ENCODE data around the gene KXD1.
"Not testable (repeated sequence)": the region's sequence is repeated elsewhere in the genome, so short reads cannot be mapped to it uniquely, and the experiment has no call there.

The KXD1 gene

GRCh38 chr19:18577365-18577914, 19.8 kb downstream of the KXD1 start:
- DNase-seq = no peak

DNA sequence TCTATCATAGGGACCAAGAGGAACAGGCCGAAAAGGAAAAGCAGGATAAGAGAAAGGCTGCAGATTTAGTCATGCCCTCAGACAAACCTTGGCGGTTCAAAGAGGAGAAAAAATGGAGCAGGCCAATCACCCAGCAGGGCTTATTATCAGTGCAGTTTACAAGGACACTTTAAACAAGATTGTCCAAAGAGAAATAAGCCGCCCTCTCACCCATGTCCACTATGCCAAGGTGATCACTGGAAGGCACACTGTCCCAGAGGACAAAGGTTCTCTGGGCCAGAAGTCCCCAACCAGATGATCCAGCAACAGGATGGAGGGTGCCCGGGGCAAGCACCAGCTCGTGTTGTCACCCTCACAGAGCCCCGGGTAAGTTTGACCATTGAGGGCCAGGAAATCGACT, 22.6 kb downstream of the KXD1 start:
- no peak for DNase-seq

- no peak for DNase-seq
These were observed 28.6 kb downstream of the KXD1 start for GRCh38 chr19:18586306-18586705.

DNA sequence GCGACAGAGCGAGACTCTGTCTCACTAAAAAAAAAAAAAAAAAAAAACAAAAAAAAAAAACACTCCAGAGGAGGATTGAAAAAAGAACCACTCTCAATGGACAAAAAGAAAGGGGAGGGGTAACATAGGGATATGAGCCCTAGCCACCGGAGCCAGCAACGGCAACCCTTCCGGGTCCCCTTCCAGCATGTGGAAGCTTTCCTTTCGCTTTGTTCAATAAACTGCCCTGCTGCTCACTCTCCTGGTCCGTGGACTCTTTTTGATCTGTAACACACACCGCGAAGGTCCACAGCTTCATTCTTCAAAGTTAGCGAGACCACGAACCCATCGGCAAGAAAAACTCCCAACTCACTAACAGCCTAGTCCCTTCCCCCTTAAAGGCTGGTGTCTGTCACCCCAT, 29.9 kb downstream of the KXD1 start:
- DNase-seq = no peak

- no peak for DNase-seq
These were observed 30.4 kb downstream of the KXD1 start for GRCh38 chr19:18587962-18588610.

GRCh38 chr19:18588611-18589379, 31.1 kb downstream of the KXD1 start, which contains the start of gene REX1BD:
REX1BD (plus strand) TSS chr19:18588798; CDS start chr19:18588802, 4 bp downstream.
- DNase-seq = peak in 55 of 56 donors; percentile 29 to 89 (median 76)

DNA sequence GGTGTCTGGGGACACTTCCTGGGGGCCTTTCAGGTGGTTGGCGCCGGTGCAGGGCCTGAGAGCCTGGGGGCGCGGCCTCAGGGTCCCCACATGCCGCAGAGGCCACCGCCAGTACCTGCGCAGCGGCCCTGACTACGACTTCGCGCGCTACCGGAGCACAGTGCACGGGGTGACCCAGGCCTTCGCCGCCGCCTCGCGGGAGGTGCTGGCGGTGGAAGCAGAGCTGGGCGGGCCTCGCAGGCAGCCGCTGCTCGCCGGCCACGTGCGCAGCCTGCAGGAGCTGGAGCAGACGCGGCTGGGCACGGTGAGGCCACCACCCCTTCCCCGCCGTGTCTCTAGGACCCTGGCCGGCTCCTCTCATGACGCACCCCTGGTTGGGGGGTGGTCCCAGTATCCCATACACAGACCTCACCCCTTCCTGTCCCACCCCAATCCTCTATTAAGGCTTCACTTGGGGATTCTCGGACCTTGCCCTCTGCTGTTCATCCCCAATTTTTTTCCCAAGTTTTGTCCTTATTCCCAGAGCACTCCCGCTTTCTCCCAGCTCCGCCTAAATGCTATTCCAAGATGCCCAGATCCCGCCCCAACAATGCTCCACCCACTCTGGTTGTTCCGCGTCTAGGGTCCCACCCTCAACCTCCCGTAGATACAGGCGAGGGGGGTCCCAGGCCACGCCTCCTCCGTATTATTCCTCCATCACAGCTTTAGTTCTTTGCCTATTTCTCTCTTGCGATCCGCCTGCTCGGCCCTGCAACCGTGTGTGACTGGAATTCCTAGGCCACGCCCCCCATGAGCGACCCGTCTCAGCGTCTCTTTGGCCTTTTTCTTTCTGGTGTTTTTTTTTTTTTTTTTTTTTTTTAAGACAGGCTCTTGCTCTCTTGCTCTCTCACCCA, 32.0 kb downstream of the KXD1 start:
- peak in 31 of 56 donors; percentile 18 to 67 (median 46) for DNase-seq

- DNase-seq = peak in 54 of 56 donors; percentile 23 to 93 (median 74)
These were observed 32.9 kb downstream of the KXD1 start for GRCh38 chr19:18590273-18591272.

GRCh38 chr19:18591735-18592385, 34.2 kb downstream of the KXD1 start:
- DNase-seq = no peak

DNA sequence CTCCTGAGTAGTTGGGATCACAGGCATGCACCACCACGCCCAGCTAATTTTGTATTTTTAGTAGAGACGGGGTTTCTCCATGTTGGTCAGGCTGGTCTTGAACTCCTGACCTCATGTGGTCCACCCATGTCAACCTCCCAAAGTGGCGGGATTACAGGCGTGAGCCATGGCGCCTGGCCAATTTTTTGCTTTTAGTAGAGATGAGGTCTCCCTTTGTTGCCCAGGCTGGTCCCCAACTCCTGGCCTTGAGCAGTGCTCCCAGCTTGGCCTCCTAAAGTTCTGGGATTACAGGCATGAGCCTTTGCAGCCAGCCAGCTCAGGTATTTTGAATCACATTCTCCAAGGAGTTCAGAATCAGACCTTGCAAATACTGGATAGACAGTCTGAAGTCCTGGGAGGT, 35.1 kb downstream of the KXD1 start:
- not testable (repeated sequence) for DNase-seq

DNA sequence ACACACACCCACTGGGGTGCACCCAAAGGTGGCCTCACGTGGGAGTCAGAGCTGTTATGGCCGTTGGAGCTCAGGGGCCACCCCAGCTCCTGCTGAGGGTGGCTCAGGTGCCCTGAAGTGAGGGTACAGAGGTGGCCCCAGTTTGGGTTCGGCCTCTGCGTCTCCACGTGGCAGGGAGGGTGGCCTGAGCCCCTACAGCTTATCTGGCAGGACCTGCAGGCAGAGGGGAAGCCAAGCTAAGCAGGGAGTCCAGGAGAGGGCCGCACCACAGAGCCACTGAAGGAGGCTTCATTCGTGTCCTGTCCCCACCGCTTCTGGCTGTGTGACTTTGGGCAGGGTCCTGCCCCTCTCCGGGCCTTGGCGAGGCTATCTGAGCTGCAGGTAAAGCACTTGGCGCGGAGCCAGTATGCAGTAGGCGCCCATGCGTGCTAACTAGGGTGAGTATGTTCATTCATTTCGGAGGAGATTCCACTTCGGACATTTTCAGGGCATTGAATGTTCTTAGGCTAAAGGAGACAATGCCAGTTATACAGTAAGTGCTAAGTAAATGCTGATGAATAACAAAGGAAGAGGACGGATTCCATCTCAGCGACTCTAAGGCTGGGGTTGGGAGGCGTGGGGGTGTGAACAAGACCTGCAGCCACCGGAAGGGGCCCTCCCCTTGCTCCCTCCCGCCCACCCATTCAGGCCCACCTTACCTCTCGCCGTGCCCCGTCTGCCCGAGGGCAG, 35.9 kb downstream of the KXD1 start:
- DNase-seq = no peak

- DNase-seq = peak in 42 of 56 donors; percentile 6 to 70 (median 32)
These were observed 36.6 kb downstream of the KXD1 start for GRCh38 chr19:18594096-18594823.

DNA sequence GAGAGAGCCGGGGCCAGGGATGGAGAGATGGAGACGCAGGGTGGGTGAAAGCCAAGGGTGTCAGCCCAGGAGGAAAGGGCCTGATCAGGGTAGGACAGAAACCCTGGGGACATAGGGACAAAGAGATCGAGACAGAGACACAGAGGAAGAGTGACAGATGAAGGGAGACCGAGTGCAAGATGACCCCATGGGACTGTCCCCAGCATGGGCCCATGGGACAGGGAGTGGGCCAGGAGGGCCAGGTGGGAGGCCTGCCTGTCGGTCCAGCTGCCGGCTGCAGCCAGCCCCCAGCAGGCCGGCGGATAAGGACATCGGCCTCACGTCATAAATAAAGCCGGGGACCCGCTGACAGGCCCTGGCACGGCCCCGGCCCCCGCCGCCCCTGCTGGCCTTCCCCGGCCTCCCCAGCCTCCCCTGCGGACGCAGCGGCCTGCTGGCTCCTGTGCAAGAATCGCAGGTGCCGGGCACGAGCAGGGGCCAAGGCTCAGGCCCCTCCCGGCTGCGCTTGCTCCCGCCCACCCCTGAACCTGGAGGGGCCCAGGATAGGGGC, 37.2 kb downstream of the KXD1 start:
- no peak for DNase-seq

DNA sequence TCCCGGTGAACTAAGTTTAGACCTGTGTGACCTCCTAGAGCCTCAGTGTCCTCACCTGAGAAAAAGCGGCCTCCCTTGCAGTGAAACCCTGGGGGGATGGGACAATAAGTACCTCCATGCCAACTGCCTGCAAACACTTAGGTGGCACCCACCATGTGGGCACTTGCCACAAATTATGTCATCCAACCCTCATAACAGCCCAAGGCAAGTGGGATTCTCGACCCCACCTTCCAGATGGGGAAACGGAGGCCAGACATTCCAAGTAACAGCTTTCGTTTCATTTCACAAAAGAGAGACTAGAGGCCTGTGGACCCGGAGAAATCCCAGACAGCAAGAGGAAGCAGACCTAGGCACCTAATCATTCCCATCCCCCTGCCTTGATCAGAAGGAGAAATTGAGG, 37.8 kb downstream of the KXD1 start:
- DNase-seq = no peak

- peak in 2 of 56 donors; percentile 12 to 18 for DNase-seq
These were observed 39.1 kb downstream of the KXD1 start for GRCh38 chr19:18596752-18597157.

GRCh38 chr19:18597809-18598660, 40.4 kb downstream of the KXD1 start:
- no peak for DNase-seq

GRCh38 chr19:18599485-18599884, 41.8 kb downstream of the KXD1 start:
- DNase-seq = no peak

All from nucleus accumbens (tissue), 56 donors.